ENCODE data around the gene TAS2R8.

Gene TAS2R8

GRCh38 chr12:10824957-10825356 is 17.9 kb upstream of the TAS2R8 start:
- no peaks in the 10 kb centered on the region for H3K9me2 ChIP-seq (replicated peaks; ENCODE audit: control insufficient read depth, low read length)
- TF ChIP-seq CTCF (IDR thresholded peaks at IDR 0.05; ENCODE audit: low read depth, low read length, poor library complexity, severe bottlenecking) (no peak), EZH2phosphoT487 (IDR thresholded peaks at IDR 0.05; ENCODE audit: borderline replicate concordance, low read length) (no peak)
- H3K4me3 ChIP-seq (ENCODE audit: low read length), result no peak overlapping the region
- H4K20me1 ChIP-seq (ENCODE audit: control insufficient read depth, insufficient read depth, low read depth, low read length), result no peaks in the 10 kb centered on the region
- H3K9me3 ChIP-seq (ENCODE audit: control insufficient read depth, insufficient read depth, low read length), result no peaks in the 10 kb centered on the region
- H3K79me2 ChIP-seq (ENCODE audit: control insufficient read depth, low read length), result no peaks in the 10 kb centered on the region
- H3K4me2 ChIP-seq (ENCODE audit: low read length), result no peak overlapping the region
- H3K27ac ChIP-seq (ENCODE audit: low read depth, low read length), result no peak overlapping the region
- H3K36me3 ChIP-seq (ENCODE audit: control insufficient read depth, low read length), result no peaks in the 10 kb centered on the region
- no peaks in the 10 kb centered on the region for H3F3A ChIP-seq (ENCODE audit: control insufficient read depth, insufficient read depth)
- H3K4me1 ChIP-seq (ENCODE audit: control insufficient read depth, low read length), result no peaks in the 10 kb centered on the region
- no peaks in the 10 kb centered on the region for H3K27me3 ChIP-seq (ENCODE audit: control insufficient read depth, low read length)

GRCh38 chr12:10811883-10812536 is 4.9 kb upstream of the TAS2R8 start:
- Histone ChIP-seq H3K27ac (ENCODE audit: low read depth, low read length) (no peak overlapping the region), H3K27me3 (ENCODE audit: control insufficient read depth, low read length) (no peaks in the 10 kb centered on the region), H3K9me2 (replicated peaks; ENCODE audit: control insufficient read depth, low read length) (no peaks in the 10 kb centered on the region), H3K4me3 (ENCODE audit: low read length) (no peak overlapping the region), H3K4me2 (ENCODE audit: low read length) (no peak overlapping the region), H4K20me1 (ENCODE audit: control insufficient read depth, insufficient read depth, low read depth, low read length) (no peaks in the 10 kb centered on the region), H3K79me2 (ENCODE audit: control insufficient read depth, low read length) (no peaks in the 10 kb centered on the region), H3K36me3 (ENCODE audit: control insufficient read depth, low read length) (no peaks in the 10 kb centered on the region), H3F3A (ENCODE audit: control insufficient read depth, insufficient read depth) (no peaks in the 10 kb centered on the region), H3K4me1 (ENCODE audit: control insufficient read depth, low read length) (no peaks in the 10 kb centered on the region), H3K9me3 (ENCODE audit: control insufficient read depth, insufficient read depth, low read length) (no peaks in the 10 kb centered on the region)
- TF ChIP-seq EZH2phosphoT487 (IDR thresholded peaks at IDR 0.05; ENCODE audit: borderline replicate concordance, low read length), result no peak
- no peak for TF ChIP-seq CTCF (IDR thresholded peaks at IDR 0.05; ENCODE audit: low read depth, low read length, poor library complexity, severe bottlenecking)

GRCh38 chr12:10810068-10810467 is 3.0 kb upstream of the TAS2R8 start, which contains the start of gene TAS2R9:
TAS2R9 (minus strand) TSS chr12:10810168; CDS start chr12:10810075, 93 bp downstream.
- Histone ChIP-seq H3K4me1 (ENCODE audit: control insufficient read depth, low read length) (no peaks in the 10 kb centered on the region), H3K4me2 (ENCODE audit: low read length) (no peak within 1 kb of the TSS), H4K20me1 (ENCODE audit: control insufficient read depth, insufficient read depth, low read depth, low read length) (no peaks in the 10 kb centered on the region), H3K27ac (ENCODE audit: low read depth, low read length) (no peak within 1 kb of the TSS), H3K4me3 (ENCODE audit: low read length) (no peak within 1 kb of the TSS), H3K9me2 (replicated peaks; ENCODE audit: control insufficient read depth, low read length) (no peaks in the 10 kb centered on the region), H3K27me3 (ENCODE audit: control insufficient read depth, low read length) (no peaks in the 10 kb centered on the region), H3K36me3 (ENCODE audit: control insufficient read depth, low read length) (no peaks in the 10 kb centered on the region), H3F3A (ENCODE audit: control insufficient read depth, insufficient read depth) (no peaks in the 10 kb centered on the region), H3K79me2 (ENCODE audit: control insufficient read depth, low read length) (no peaks in the 10 kb centered on the region), H3K9me3 (ENCODE audit: control insufficient read depth, insufficient read depth, low read length) (no peaks in the 10 kb centered on the region)
- no peak for TF ChIP-seq EZH2phosphoT487 (IDR thresholded peaks at IDR 0.05; ENCODE audit: borderline replicate concordance, low read length)
- TF ChIP-seq CTCF (IDR thresholded peaks at IDR 0.05; ENCODE audit: low read depth, low read length, poor library complexity, severe bottlenecking), result no peak
